ENCODE results near the gene ARF4.

ARF4 gene

GRCh38 chr3:57575966-57576626 is 21.0 kb downstream of the ARF4 start:
- DNase-seq, result no peak

- DNase-seq, result no peak
Observed at GRCh38 chr3:57572096-57572495, 25.0 kb downstream of the ARF4 start.

- DNase-seq, result no peak
Observed at GRCh38 chr3:57570878-57571277, 26.3 kb downstream of the ARF4 start.

- DNase-seq, result no peak
Observed at GRCh38 chr3:57569859-57570450, 27.2 kb downstream of the ARF4 start.

- DNase-seq, result no peak
Observed at GRCh38 chr3:57559526-57559925, 37.6 kb downstream of the ARF4 start.

GRCh38 chr3:57557085-57557537 is 40.0 kb downstream of the ARF4 start:
- DNase-seq, result peak; percentile 46 to 49

- DNase-seq, result peak; percentile 38 to 40
Observed at GRCh38 chr3:57556459-57557084, 40.6 kb downstream of the ARF4 start.

- DNase-seq, result peak; percentile 81 to 84
Observed at GRCh38 chr3:57555738-57556458, 41.2 kb downstream of the ARF4 start, which contains the start of gene PDE12. PDE12 (plus strand) TSS chr3:57556274; CDS start chr3:57556380, 106 bp downstream.

GRCh38 chr3:57555306-57555705 is 41.8 kb downstream of the ARF4 start:
- peak in 1 of 2 donors; percentile 11 for DNase-seq

GRCh38 chr3:57546616-57547015 is 50.5 kb downstream of the ARF4 start:
- DNase-seq, result no peak

- no peak for DNase-seq
Observed at GRCh38 chr3:57545636-57546268, 51.4 kb downstream of the ARF4 start.

- peak in 1 of 2 donors; percentile 27 for DNase-seq
Observed at GRCh38 chr3:57544181-57545125, 52.7 kb downstream of the ARF4 start, which contains the start of gene DNAH12. DNAH12 (minus strand) TSS chr3:57544344; CDS start chr3:57542870, 1,474 bp downstream.

- no peak for DNase-seq
Observed at GRCh38 chr3:57538465-57538864, 58.7 kb downstream of the ARF4 start.

- no peak for DNase-seq
Observed at GRCh38 chr3:57530071-57530608, 67.0 kb downstream of the ARF4 start.
